BLaER1 treated with 17β-estradiol and CSF1 and Interleukin-3, amounts not matched to agents 10 nM and 100 nM (cell line): ENCODE results near the gene THUMPD2.
A peak's percentile ranks its signal among the peaks of the same experiment; 100 is the strongest.
"Not testable (repeated sequence)": the region's sequence is repeated elsewhere in the genome, so short reads cannot be mapped to it uniquely, and the experiment has no call there.

Source experiments
- H3K27ac ChIP-seq, 11 experiments: shearing (Covaris generic); formaldehyde crosslinking; 2 replicates each; pipeline ENCODE4 v1.8.1; 2022
- H3K27me3 ChIP-seq, 11 experiments: shearing (Covaris generic); formaldehyde crosslinking; 2 replicates each; pipeline ENCODE4 v1.8.1; 2022
- H3K36me3 ChIP-seq, 11 experiments: shearing (Covaris generic); formaldehyde crosslinking; 2 replicates each; pipeline ENCODE4 v1.8.1; 2022
- H3K4me1 ChIP-seq, 10 experiments: shearing (Covaris generic); formaldehyde crosslinking; 2 replicates each; pipeline ENCODE4 v1.8.1; 2022
- H3K4me2 ChIP-seq, 11 experiments: shearing (Covaris generic); formaldehyde crosslinking; 2 replicates each; pipeline ENCODE4 v1.8.1; 2022
- H3K4me3 ChIP-seq, 10 experiments: shearing (Covaris generic); formaldehyde crosslinking; 2 replicates each; pipeline ENCODE4 v1.8.1; 2022
- H3K9ac ChIP-seq, 11 experiments: shearing (Covaris generic); formaldehyde crosslinking; 2 replicates each; pipeline ENCODE4 v1.8.1; 2022
- H3K9me3 ChIP-seq, 11 experiments: shearing (Covaris generic); formaldehyde crosslinking; replicated peaks in 1 of 11; 2 replicates each; pipeline ENCODE4 v1.8.1; 2022
- H4K20me1 ChIP-seq, 11 experiments: shearing (Covaris generic); formaldehyde crosslinking; 2 replicates each; pipeline ENCODE4 v1.8.1; 2022
- Cebpa-rat ChIP-seq, 11 experiments: shearing (Covaris generic); IDR thresholded peaks; 2 replicates each; pipeline ENCODE4 v1.8.1; 2022

Gene THUMPD2

GRCh38 chr2:39778775-39779340 is at the start of gene THUMPD2:
Gene THUMPD2, minus strand, starts transcription at chr2:39779258. Its CDS starts 19 bp downstream, at chr2:39779239.
- H3K4me1 ChIP-seq: peaks cover 26 to 72% (median 52%) of the 10 kb centered on the region in 10 experiments
- peaks cover 0 to 12% (median 6%) of the 10 kb centered on the region in 11 experiments; a peak in 10 of 22 replicates for H3K9me3 ChIP-seq
- no peaks in the 10 kb centered on the region for H3K27me3 ChIP-seq
- peak within 1 kb of the TSS; percentile 75 to 99 (median 89) for H3K4me3 ChIP-seq
- peak within 1 kb of the TSS; percentile 89 to 96 (median 91) for H3K4me2 ChIP-seq
- H3K9ac ChIP-seq: peak within 1 kb of the TSS; percentile 91 to 99 (median 98)
- peaks cover 0 to 40% (median 28%) of the 10 kb centered on the region in 11 experiments; a peak in 19 of 22 replicates for H3K36me3 ChIP-seq
- H3K27ac ChIP-seq: peak within 1 kb of the TSS; percentile 91 to 99 (median 98)
- TF ChIP-seq Cebpa-rat (IDR thresholded peaks at IDR 0.05): no peak
- H4K20me1 ChIP-seq: peaks cover 0 to 20% (median 9%) of the 10 kb centered on the region in 11 experiments; a peak in 16 of 22 replicates

DNA sequence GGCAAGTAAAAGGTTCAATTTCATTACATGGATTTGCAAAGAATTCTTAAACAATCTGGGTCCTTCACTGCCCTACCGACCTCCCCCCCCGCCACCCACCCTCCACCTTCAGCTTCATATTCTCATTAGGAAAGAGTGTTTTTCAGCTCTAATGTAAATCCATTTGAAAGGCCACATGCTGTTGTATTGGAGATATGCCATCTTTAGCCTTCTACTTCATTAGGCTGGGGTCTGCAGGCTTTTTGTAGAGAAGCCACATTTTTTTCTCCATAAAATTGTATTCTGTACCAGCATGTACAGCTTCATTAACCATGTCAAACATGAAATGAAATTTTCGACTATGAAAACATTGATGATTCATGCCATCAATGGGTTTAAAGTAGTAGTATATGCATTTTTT is 42.8 kb upstream of the THUMPD2 start:
- H3K4me2 ChIP-seq: no peak overlapping the region

DNA sequence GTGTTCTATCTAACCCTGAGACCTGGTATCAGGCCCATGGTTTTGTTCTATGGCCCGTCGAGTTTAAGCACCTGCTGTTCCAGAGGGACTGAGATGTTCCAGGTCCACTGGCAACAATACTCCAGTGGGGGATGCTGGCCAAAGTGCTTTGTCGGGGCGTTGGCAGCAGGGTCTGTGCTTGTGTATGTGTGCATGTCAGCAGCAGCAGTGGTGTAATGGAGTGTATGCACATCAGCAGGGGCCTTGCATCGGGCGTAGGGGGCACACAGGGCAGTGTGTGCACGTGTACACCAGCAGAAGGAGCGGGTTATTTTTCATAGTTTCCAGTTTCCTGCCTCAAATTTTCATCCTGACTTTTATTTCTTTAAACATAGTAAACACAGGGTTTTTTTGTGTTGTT is 37.8 kb upstream of the THUMPD2 start:
- peaks cover 27 to 40% (median 34%) of the 10 kb centered on the region in 11 experiments for H3K9me3 ChIP-seq
- no peak overlapping the region for H3K27ac ChIP-seq
- H3K4me2 ChIP-seq: no peak overlapping the region
- no peaks in the 10 kb centered on the region for H3K27me3 ChIP-seq
- no peak for TF ChIP-seq Cebpa-rat (IDR thresholded peaks at IDR 0.05)
- no peaks in the 10 kb centered on the region for H3K4me1 ChIP-seq
- no peak overlapping the region for H3K9ac ChIP-seq
- no peaks in the 10 kb centered on the region for H3K36me3 ChIP-seq
- no peaks in the 10 kb centered on the region for H4K20me1 ChIP-seq
- no peak overlapping the region for H3K4me3 ChIP-seq

More for the DNA sequence above, 42.8 kb upstream of the THUMPD2 start:
- TF ChIP-seq Cebpa-rat (IDR thresholded peaks at IDR 0.05): no peak
- Histone ChIP-seq H4K20me1 (no peaks in the 10 kb centered on the region), H3K4me1 (no peaks in the 10 kb centered on the region), H3K27ac (no peak overlapping the region), H3K9ac (no peak overlapping the region), H3K4me3 (no peak overlapping the region), H3K36me3 (no peaks in the 10 kb centered on the region), H3K27me3 (no peaks in the 10 kb centered on the region), H3K9me3 (no peaks in the 10 kb centered on the region)

DNA sequence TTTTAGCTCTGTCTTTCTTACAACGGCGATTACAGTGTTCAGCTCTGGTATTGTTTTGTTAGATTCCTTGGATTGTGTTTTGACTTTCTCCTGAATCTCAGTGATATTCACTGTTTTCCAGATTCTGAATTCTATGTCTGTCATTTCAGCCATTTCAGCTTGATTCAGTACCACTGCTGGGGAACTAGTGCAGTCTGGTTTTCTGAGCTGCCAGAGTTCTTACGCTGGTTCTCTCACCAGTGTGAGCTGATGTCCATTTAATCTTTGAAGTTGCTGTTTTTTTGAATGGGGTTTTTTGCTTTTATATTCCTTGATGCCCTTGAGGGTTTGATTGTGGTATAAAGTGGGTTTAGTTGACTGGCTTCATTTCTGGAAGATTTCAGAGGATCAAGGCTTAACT is 37.4 kb upstream of the THUMPD2 start:
- Histone ChIP-seq H3K36me3 (no peaks in the 10 kb centered on the region), H3K27ac (no peak overlapping the region), H3K4me3 (no peak overlapping the region), H3K4me1 (no peaks in the 10 kb centered on the region), H3K4me2 (no peak overlapping the region), H4K20me1 (no peaks in the 10 kb centered on the region), H3K9ac (no peak overlapping the region), H3K27me3 (no peaks in the 10 kb centered on the region), H3K9me3 (peaks cover 30 to 44% (median 38%) of the 10 kb centered on the region in 11 experiments)
- TF ChIP-seq Cebpa-rat (IDR thresholded peaks at IDR 0.05): no peak

- Histone ChIP-seq H3K27me3 (no peaks in the 10 kb centered on the region), H3K27ac (no peak overlapping the region), H3K36me3 (no peaks in the 10 kb centered on the region), H3K9ac (no peak overlapping the region), H4K20me1 (no peaks in the 10 kb centered on the region), H3K4me3 (no peak overlapping the region), H3K4me1 (peaks cover 0 to 10% (median 0%) of the 10 kb centered on the region in 10 experiments; a peak in 6 of 20 replicates), H3K4me2 (no peak overlapping the region), H3K9me3 (peaks cover 38 to 64% (median 47%) of the 10 kb centered on the region in 11 experiments)
- no peak for TF ChIP-seq Cebpa-rat (IDR thresholded peaks at IDR 0.05)
Measured at GRCh38 chr2:39805936-39806608, 27.0 kb upstream of the THUMPD2 start.

- H3K36me3 ChIP-seq: no peaks in the 10 kb centered on the region
- H3K4me2 ChIP-seq: no peak overlapping the region
- peaks cover 34 to 50% (median 45%) of the 10 kb centered on the region in 11 experiments for H3K9me3 ChIP-seq
- peaks cover 0 to 10% (median 0%) of the 10 kb centered on the region in 10 experiments; a peak in 6 of 20 replicates for H3K4me1 ChIP-seq
- H4K20me1 ChIP-seq: no peaks in the 10 kb centered on the region
- no peak overlapping the region for H3K4me3 ChIP-seq
- H3K27me3 ChIP-seq: no peaks in the 10 kb centered on the region
- H3K27ac ChIP-seq: no peak overlapping the region
- H3K9ac ChIP-seq: no peak overlapping the region
- TF ChIP-seq Cebpa-rat (IDR thresholded peaks at IDR 0.05): no peak
Measured at GRCh38 chr2:39803839-39804238, 24.8 kb upstream of the THUMPD2 start.

- H3K36me3 ChIP-seq: no peaks in the 10 kb centered on the region
- H3K9me3 ChIP-seq: peaks cover 28 to 41% (median 34%) of the 10 kb centered on the region in 11 experiments
- no peak overlapping the region for H3K9ac ChIP-seq
- H3K27me3 ChIP-seq: no peaks in the 10 kb centered on the region
- H3K27ac ChIP-seq: no peak overlapping the region
- no peak for TF ChIP-seq Cebpa-rat (IDR thresholded peaks at IDR 0.05)
- H3K4me1 ChIP-seq: peaks cover 0 to 10% (median 0%) of the 10 kb centered on the region in 10 experiments; a peak in 6 of 20 replicates
- H3K4me2 ChIP-seq: no peak overlapping the region
- H4K20me1 ChIP-seq: no peaks in the 10 kb centered on the region
- H3K4me3 ChIP-seq: no peak overlapping the region
Measured at GRCh38 chr2:39800752-39801151, 21.7 kb upstream of the THUMPD2 start.

DNA sequence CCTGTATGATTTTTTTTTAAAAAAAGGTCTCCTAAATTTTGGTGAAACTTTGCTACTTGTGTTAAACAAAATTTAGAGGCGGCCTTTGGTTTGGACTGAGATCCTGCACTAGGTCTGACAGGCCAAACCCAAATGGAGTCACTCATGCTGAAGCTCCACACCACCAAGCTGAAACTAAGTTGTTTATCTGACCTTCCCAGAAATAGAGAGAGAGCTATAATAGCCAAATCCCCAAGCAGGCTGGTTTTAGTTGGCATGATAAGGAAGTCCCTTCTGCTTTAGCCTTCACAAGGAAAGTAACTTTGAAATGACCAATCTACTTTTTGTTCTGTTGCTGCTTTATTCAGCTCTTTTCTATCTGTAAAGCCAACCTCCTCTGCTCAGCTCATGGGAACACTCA is 17.1 kb upstream of the THUMPD2 start:
- Histone ChIP-seq H3K9me3 (peaks cover 8 to 21% (median 14%) of the 10 kb centered on the region in 11 experiments), H3K27ac (no peak overlapping the region), H3K36me3 (no peaks in the 10 kb centered on the region), H3K4me3 (no peak overlapping the region), H3K27me3 (no peaks in the 10 kb centered on the region), H3K4me2 (no peak overlapping the region), H3K9ac (no peak overlapping the region), H3K4me1 (no peaks in the 10 kb centered on the region), H4K20me1 (no peaks in the 10 kb centered on the region)
- no peak for TF ChIP-seq Cebpa-rat (IDR thresholded peaks at IDR 0.05)

- not testable (repeated sequence) for H3K4me1 ChIP-seq, H3K4me2 ChIP-seq, H3K36me3 ChIP-seq, H4K20me1 ChIP-seq, H3K27ac ChIP-seq, H3K4me3 ChIP-seq, H3K27me3 ChIP-seq, H3K9ac ChIP-seq
- peaks cover 25 to 35% (median 31%) of the 10 kb centered on the region in 11 experiments for H3K9me3 ChIP-seq
Measured at GRCh38 chr2:39790216-39790818, 11.3 kb upstream of the THUMPD2 start.
